Pericardium fibroblast (primary cell): ENCODE data around the gene ADGRE1. TPM values are rescaled to one million over a fixed set of nuclear protein-coding genes. Genes with fewer than 3 reads are reported as not detected.

ENCODE experiments used
- total RNA-seq: library from RNA; depleted of rRNA; stranded (reverse); fragments of >200 nt; gene quantifications from 2 replicates; pipeline ENCODE4 v1.2.3, GENCODE V29; 2015

The ADGRE1 gene, protein sequence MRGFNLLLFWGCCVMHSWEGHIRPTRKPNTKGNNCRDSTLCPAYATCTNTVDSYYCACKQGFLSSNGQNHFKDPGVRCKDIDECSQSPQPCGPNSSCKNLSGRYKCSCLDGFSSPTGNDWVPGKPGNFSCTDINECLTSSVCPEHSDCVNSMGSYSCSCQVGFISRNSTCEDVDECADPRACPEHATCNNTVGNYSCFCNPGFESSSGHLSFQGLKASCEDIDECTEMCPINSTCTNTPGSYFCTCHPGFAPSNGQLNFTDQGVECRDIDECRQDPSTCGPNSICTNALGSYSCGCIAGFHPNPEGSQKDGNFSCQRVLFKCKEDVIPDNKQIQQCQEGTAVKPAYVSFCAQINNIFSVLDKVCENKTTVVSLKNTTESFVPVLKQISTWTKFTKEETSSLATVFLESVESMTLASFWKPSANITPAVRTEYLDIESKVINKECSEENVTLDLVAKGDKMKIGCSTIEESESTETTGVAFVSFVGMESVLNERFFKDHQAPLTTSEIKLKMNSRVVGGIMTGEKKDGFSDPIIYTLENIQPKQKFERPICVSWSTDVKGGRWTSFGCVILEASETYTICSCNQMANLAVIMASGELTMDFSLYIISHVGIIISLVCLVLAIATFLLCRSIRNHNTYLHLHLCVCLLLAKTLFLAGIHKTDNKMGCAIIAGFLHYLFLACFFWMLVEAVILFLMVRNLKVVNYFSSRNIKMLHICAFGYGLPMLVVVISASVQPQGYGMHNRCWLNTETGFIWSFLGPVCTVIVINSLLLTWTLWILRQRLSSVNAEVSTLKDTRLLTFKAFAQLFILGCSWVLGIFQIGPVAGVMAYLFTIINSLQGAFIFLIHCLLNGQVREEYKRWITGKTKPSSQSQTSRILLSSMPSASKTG
- not detected in 2 replicates for total RNA-seq

DNA sequence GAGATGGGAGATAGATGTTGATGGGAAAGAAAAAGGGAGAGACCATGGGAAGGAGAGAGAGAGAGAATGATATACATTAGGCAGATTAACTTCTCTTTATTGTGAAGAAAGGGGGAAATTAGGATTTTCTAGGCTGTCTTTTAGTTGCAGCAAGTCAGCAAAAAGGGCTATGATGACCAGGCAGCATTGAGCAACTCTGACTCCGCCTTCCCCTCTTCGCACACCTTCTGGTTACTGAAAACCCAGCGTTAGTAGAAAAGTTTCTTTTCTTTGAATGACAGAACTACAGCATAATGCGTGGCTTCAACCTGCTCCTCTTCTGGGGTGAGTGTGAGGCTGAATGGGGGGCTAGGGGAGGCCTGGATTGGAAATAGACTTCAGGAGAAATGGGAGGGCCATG, at the start of gene ADGRE1:
ADGRE1 (plus strand) TSS at position 264 of the 400 bp plus-strand sequence; CDS start at position 294, 30 bp downstream.

Other genes with a start within 250 kb of the ADGRE1 start
- gene TNFSF14, start 217.4 kb upstream of the ADGRE1 start, total RNA-seq, result under 0.01 TPM in 1 of 2 replicates, not detected in the other
- gene C3, start 166.9 kb upstream of the ADGRE1 start, total RNA-seq, result 318 and 544 TPM in 2 replicates
- 54.6 and 70.1 TPM in 2 replicates for gene GPR108, start 150.0 kb upstream of the ADGRE1 start, total RNA-seq
- gene TRIP10, start 147.9 kb upstream of the ADGRE1 start, total RNA-seq, result 61.5 and 71.3 TPM in 2 replicates
- not detected in 2 replicates for gene SH2D3A, start 120.1 kb upstream of the ADGRE1 start, total RNA-seq
- gene VAV1, start 114.9 kb upstream of the ADGRE1 start, total RNA-seq, result not detected in 2 replicates
- not detected in 2 replicates for gene MBD3L2B, start 133.9 kb downstream of the ADGRE1 start, total RNA-seq
- not detected in 2 replicates for gene MBD3L5, start 143.0 kb downstream of the ADGRE1 start, total RNA-seq
- not detected in 2 replicates for gene MBD3L4, start 152.6 kb downstream of the ADGRE1 start, total RNA-seq
- gene MBD3L2, start 161.7 kb downstream of the ADGRE1 start, total RNA-seq, result not detected in 2 replicates
- not detected in 2 replicates for gene MBD3L3, start 171.1 kb downstream of the ADGRE1 start, total RNA-seq
- 7.8 and 8.2 TPM in 2 replicates for gene ZNF557, start 182.1 kb downstream of the ADGRE1 start, total RNA-seq